Inferior parietal cortex (tissue), 1 donor: Measurements from ENCODE around the gene MRPS18A.

Experiments
- DNase-seq: peaks from one replicate; pipeline ENCODE4 v3.0.0-alpha.2; 2016; ENCODE audit errors: extremely low spot score

Gene MRPS18A

DNA sequence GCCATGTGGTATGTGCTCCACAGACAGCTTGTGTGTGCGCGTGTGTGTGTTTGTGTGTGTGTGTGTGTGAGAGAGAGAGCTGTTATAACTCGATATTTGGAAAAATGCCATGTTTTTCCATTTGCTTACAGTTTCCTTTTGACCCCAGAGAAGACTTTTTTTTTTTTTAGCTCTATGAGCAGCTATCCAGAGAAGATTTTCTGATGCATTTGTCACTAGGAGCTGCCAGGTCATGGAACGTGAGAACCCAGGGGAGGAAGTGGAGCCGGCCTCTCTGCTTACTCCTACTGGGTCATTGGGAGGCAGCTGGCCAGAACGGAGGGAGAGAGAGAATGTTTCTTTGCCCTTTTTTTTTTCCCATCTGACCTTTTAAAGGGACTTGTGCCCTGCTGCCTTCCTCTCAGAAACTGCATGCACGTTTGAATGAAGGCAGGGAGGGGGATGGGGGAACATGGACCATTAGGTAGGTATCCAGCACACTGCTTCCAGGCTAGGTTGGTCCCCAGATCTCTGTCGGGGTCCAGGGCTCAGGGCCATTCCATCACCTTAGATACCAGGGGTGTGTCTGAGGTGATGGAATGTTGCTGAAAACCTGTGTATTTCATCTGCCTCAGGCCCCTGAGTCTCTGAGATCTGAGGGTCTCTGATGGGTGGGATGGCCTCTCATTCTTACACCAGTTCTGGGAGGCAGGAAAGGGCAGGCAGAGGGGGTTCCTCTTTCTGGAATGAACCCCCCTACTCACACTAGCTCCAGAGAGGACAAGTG, 11.2 kb upstream of the MRPS18A start:
- DNase-seq: no peak

DNA sequence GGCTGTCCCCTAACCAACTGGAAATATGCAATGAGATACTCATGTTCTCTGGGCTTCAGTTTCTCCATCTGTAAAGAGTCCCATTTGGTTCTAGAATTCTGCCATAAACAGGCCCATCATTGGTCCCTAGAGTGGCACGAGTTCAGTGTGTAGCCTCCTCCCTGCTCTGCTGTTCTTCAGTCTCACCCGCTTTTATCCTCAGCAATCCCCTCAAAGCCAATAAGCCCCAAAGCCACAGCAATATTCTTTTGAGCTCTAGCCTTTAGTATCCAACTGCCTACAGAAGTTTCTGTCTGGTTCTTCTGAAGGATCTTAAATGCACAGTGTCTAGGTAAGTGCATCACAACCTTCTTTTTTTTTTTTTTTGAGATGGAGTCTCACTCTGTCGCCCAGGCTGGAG, 9.8 kb upstream of the MRPS18A start:
- no peak for DNase-seq

DNA sequence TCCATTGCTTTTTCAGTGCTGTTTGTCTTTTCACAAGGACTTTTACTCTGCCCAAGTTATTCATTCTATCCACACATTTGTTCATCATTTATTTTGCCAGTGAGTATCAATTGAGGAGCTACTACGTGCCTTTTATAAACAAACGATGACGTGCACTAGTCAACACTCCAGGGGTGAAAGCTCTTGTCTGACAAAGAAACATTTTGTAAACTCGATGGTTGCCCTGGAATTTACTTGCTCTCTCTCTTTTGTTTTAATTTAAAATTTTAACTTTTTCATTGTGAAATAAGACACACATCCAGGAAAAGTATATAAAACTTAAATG, 8.3 kb upstream of the MRPS18A start:
- no peak for DNase-seq

DNA sequence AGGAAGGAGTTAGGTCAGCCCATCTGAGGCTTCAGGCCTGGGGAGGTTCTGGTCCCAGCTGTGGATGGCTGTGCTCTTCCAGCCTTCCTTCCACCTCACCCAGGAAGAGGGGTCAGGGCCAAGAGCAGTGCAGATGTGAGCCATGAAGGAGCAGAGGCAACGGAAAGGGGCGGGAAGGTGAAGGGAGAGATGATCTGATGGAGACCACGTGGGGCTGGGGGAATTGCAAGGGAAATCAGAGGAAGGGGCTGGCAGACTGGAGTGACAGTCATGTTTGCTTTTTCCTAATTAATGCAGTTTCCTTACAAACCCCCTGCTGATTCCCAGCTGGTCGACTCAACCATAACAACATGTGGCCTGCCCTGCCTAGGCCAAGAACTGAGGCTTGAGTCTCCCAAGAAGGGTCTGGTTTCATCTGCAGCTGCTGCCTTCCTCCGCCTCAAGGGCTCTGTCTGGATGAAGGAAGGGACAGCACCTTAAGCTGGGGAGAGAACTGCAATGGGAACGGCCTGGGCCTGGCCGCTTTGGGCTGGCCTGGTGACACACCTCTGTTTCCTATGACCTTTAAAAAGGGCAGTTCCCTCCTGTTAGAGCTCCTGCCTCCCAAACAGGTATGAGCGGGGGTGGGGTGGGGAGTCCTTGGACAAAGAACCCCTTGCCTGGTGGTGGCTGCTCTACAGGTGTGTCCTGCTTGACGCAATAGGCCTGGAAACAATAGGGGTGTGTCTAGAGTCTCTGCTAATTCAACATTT, 7.8 kb upstream of the MRPS18A start:
- no peak for DNase-seq

DNA sequence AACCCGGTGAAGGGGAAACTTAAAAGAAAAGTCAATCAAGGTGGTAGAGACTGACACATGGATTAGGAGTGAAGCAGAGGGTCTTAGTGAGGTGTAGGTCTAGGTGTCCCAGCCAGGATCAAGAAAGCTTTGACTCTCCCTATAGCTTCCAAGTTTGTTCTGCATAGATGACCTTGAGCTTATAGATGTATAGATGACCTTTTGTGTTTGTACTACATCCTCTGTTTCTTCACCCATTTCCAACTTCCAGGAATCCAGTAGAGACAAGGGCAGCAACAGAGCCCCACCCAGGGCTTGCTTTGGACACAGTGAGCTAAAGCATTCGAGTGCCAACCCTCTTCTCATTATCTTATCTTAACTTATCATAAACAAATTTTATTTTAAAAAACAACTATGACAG, 1.8 kb upstream of the MRPS18A start:
- no peak for DNase-seq

DNA sequence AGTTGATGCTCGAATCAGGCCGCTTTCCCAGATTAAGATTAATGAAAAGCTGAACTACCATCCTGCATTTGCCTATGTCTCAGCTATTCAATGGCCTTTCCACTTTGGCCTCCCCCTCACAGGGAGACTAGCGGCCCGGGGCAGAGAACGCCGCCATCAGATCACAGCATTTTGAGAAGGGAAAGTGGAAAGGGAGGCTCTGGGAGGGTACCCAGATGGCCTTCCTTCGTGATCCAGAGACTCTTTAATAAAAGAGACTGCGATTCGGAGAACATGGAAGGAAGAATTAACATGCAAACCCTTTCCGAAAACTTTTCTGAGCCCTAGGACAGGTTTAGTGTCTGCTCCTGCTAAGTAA, 533 bp downstream of the MRPS18A start:
- no peak for DNase-seq

DNA sequence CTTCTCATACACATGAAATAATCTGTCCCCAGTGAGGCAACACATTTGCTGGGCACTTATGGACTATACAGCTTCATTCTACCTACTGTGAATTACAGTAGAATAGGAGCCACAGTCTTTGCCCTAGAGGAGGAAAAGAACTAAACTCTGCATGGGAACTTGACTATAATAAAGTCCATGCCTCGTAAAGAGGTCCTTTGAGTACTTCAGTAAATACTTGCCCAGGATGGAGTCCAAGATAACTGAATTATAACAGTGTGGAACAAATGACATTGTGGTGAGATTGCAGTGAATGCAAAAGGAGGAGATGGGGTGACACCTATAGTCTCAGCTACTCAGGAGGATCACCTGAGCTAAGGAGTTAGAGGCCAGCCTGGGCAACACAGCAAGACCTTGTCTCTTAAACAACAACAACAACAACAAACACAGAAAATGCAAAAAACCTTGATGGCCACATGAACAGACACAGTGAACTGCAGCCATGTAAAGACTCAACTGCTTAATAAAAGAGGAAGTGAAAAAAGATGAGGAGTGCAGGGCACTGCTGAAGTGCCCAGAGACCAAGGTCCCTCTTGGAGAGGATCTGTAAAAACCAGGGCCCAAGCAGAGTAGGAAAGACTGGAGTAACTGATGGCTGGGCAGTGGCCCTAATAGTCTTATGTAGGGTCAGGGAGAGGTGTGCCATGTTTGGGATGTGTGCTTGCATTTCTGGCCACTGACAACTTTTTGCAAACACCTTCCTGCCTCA, 3.7 kb downstream of the MRPS18A start:
- no peak for DNase-seq

DNA sequence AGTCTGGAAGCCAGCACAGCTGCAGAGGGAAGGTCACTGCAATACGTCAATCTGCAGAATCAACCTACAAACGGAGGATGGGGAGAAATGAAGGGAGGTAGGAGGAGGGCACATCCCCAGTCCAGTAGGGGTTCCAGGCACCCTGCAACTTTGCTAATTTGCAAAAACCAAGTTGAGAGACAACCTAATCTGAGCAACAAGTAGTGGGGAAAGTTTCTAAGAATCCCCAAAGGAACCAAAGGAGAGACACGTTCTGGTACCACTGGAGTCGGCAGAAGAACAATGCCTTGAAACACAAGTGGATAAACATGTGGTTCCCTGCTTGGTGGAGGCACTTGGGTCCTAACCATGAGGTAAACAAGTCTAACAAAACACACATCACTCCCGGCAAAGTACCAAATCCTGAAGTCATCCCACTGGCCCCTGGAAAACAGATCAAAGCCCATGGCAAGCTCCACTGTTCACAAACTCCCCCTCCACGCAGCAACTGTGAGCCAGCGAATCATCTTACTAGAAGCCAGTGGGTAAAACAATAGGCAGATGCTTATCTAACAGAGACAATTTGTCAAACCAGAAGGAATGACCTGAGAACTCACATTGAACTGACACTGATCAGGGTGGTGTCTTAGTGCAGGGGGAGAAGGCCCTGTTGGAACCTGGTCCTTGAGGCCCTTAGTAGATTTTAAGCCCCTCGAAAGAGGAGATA, 4.7 kb downstream of the MRPS18A start:
- no peak for DNase-seq

DNA sequence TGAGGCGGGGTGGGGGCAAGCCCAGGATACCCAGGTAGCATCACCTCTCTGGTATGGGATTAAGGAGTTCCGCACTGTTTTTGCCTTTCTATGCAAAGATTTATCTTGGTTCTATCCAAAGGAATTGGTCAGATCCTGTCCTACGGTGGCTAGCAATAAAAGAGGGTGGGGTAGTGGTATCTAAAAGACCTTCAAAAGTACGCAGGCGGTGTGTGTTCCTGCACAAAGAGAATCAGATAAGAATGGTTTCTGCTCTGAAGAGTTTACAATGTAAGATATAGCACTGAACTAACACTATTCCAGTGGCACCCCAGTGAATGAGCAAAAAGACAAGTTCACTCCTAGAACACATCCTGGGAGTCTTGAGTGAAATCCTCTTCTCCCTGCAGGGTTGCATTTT, 6.3 kb downstream of the MRPS18A start:
- DNase-seq: no peak

DNA sequence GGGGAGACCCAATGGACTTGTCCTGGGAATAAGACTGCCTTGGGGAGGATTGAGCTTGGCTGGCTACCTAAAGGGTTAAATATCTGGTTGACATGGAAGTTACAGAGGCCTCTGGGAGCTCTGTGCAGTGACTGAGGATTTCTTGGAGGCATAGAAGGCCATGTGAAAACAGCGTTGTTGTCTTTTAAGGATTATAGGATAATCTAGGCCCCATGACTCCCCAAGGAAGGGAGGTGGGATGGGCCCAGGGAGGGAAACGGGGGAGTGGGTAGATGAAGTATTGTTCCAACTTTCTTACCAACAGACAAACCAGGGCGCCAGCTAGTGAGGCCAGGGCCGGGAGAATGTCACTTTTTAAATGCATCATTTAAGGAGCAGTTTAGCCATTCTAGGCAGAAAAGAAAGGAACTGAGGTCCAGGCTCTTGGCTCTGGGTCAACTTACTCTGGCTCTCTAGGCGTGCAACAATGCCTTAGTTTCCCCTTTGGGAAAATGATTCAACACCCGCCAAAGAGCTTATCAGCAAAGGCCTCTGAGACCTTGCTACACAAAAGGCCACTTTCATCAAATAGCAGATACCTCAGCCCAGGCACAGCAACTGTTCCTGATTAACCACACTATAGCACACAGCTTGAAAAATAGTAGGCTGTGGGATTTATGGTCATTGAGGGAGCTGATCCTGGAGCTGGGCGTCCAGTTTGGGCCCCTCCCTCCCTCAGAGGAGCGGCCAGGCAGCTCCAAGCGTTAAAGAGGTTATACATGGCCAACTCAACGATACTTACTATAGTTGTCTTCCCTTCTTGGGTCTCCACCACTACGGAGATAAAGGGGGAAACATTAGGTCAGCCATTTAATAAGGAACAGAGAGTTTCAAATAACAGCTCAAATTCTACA, 7.0 kb downstream of the MRPS18A start:
- DNase-seq: no peak

DNA sequence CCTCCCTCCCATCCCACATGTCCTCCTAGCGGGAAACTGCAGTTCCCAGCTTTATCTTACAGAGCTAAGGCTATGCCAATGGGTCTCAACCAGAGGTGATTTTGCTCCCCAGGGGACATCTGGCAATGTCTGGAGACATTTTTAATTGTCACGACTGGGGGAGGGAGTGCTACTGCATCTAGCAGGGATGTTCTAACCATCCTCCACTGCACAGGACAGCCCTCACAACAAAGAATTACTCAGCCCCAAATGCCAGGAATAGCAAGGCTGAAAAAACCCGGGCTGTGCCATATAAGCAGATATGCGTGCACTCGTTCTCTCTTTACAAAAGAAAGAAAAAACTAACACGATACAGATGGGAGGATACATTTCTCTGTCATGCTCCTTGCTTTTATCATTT, 8.5 kb downstream of the MRPS18A start:
- no peak for DNase-seq

DNA sequence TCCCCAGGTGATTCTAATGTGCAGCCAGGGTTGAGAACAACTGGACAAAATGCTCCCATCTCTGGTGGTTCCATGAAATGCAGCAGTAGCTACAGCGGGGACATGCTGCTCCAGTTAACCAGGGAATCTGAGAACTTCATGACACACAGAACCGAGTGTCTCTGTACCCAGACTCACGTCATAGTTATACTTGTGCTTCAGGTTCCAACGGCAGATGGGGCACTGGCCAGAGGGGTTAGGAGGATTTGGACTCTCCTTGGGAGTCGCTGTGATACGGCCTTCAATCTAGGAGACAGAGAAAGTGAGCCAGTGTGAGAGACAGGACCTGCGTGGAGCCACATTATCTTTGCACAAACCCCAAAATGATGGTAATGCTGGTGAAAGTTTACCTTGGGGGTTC, 9.2 kb downstream of the MRPS18A start:
- no peak for DNase-seq

DNA sequence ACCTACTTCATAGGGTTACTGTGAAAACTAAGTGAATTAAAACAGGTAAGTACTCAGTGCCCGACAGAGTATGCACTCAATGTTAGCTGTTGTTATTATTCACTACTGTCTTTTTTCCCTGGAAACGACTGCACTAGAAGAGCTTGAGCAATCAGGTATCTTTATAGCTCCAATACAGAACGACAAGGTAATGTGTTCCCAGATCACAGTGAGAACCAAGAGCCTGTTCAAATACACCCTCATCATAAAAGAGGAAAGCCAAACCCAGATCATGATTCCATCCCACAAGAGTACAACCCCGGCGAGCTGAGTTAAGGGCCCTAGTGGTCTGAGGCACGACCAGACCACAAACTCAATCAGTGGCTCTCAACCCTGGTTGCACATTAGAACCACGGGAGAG, 9.8 kb downstream of the MRPS18A start:
- no peak for DNase-seq

DNA sequence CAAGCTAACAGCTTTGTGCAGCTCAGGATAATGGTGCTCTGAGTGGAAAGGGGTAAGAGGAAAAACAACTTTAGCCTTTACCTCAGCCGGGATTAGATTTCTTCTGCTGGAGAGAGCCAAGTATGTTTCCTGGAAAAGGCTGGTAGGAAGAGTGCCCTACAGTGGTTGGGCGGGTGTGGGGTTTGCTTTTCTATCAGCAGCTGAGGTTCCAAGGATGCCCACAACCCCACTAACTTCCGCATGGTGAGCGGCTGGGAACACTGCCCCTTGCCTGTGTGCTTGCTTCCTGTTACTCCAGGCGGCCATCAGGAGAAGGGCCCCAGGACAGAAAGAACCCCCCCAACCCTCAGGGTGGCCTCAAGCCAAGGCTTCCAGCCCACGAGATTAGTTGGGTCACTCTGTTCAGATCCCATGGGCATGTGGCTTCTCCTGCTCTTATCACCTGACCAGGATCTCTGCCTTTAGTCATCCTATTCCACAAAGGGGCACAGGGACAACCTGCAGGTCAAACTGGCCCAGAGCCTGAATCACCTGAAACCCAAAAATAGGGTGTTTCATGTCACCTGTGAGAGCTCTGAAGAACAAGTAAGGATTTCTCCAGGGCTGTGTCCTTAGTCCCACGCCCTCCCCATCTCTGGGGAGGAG, 10.5 kb downstream of the MRPS18A start:
- DNase-seq: no peak

DNA sequence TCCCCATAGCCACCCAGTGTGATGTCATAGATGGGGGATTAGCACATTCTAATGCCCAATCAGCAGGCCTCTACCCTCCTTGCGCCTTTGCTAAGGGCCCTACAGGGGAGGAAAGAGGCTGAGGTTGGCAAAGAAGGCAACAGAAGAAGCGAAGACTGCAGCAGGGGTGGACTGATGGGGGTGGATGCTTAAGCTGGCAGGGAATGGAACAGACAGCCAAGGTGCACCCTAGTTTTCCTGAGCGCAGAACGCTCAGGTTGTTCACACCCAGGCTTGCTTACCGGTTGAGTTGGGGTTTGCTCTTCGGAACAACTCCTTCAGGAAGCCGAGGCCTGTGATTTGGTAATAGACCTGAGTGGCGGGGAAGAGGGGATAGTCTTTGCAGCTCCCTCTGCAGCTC, 12.7 kb downstream of the MRPS18A start:
- no peak for DNase-seq

DNA sequence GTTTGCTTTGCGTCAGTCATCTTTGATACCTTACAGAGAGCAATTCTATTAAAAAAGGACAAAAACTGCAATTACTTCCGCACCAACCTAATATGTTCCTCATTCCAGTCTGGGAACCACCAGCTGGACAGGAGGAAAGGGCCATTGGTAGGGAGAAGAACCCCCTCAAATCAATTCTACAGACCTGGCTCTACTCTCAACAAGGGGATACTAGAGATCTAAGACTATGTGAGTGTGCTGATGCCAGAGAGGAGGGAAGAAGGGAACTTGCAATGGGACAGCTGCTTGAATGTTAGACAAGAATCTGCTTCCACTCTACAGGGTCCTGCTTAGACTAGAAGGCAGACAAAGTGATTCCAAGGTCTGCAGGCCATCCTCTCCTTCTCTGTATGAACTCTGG, 13.3 kb downstream of the MRPS18A start:
- DNase-seq: no peak

DNA sequence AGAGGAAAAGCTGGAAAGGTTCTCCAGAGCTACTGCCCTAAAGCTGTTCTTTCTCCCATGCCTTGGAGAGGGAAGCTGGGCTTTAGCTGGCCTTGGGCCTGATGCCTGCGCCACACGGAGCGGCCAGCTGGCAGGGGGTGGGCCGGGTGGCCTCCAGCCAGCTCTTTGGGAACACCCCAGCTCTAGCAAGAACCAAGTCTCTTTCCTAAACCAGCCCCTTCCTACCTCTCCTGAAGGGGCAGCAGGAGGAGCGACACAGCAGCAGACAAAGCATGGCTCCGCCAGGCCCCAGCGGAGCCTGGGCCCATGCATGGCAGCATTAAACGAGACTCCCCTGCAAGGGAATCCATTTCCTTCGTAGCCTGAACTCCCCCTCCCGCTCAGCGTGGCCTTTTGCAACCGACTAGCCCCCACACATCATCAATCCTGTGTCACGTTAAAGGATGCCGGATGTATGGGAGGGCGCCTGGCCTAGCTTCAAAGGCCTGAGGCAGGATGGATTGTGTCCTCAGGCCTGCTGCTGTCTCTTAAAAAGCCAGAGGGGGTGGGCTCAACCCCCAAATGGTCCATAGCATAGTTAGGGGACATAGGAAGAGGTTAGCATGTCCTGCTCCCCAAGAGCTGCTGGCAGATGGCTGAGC, 14.0 kb downstream of the MRPS18A start:
- DNase-seq: peak; percentile 20

DNA sequence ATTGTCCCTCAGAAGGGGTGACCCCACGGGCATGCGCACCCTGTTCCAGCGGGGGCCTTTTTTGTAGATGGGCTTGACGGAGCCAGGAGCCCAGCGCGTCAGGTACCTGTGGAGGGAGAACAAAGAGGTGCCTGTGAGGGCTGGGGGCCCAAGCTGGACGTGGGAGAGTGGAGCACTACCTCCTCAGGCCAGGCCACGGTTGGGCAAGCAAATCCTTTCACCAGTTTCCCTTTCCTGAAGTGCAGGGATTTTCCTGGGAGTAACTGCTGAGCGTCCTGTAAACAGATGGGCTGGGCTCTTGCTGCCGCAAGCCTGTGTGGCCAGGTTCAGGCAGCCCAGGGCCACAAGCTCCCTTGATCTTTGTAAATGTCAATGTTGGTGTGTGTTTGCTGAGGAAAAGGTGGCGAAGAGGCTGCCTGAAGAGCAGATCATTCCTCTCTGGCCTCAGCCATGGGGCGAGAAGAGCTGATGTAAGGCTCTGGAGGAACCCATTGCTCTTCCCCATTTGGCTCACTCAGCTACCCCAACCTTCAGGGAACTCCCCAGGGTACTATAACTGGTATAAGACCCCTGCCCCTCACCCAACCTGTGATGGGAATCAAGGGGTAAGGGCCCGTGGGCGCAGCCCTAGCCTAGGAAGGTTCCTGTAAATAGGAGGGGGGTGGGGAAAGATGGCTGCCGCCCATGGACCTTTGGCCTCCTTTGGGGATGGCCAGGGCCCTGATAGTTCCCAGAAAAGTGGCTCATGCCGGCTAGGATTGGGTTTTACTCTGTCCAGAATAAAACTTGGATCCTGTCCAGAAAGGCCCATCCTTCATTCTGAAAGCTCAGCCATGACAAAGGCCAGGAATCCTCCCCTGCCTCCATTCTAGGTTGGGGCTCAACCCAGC, 15.5 kb downstream of the MRPS18A start:
- DNase-seq: no peak
